MV-4-11 (cell line): ENCODE measurements around the gene SARS1.
"Not testable (repeated sequence)": the region's sequence is repeated elsewhere in the genome, so short reads cannot be mapped to it uniquely, and the experiment has no call there.

Experiments
- DNase-seq: peaks from one replicate; lab custom pipeline; 2025; lab: John Stamatoyannopoulos, UW

The SARS1 gene, protein sequence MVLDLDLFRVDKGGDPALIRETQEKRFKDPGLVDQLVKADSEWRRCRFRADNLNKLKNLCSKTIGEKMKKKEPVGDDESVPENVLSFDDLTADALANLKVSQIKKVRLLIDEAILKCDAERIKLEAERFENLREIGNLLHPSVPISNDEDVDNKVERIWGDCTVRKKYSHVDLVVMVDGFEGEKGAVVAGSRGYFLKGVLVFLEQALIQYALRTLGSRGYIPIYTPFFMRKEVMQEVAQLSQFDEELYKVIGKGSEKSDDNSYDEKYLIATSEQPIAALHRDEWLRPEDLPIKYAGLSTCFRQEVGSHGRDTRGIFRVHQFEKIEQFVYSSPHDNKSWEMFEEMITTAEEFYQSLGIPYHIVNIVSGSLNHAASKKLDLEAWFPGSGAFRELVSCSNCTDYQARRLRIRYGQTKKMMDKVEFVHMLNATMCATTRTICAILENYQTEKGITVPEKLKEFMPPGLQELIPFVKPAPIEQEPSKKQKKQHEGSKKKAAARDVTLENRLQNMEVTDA

DNA sequence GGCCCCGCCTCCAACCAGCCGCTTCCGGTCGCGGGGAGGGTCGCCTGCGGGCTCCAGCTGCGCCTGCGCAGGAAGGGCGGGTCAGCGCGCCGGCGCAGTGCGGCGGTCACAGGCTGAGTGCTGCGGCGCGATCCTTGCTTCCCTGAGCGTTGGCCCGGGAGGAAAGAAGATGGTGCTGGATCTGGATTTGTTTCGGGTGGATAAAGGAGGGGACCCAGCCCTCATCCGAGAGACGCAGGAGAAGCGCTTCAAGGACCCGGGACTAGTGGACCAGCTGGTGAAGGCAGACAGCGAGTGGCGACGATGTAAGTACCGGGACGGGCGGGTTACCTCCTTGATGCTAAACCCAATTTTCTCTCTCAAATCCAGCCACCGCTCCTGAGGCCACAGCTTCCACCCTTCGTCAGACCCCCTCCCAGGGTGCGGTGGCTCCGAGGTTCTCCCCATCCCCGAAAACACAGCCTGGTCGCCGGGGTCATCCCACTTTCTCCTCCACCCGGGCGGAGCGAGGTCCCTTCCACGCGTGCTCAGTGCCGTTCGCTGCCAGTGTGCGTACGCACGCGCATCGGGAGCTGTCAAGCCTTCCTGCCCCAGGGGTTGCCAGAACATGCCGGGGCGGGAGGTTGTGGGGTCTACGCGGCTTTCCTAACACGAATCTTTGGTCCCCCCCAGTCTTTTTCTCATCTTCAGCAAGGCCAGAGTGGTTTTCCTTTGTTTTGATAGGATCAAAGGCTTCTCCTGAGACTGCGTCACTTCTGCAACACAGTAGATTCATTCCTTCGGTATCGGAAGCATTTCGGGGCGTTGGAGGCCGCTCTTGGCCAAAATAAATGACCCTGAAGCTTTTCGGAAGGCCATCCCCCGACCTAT, at the start of gene SARS1:
SARS1 (plus strand) TSS at position 95 of the 870 bp plus-strand sequence; CDS start at position 170, 75 bp downstream.
- peak; percentile 75 for DNase-seq

DNA sequence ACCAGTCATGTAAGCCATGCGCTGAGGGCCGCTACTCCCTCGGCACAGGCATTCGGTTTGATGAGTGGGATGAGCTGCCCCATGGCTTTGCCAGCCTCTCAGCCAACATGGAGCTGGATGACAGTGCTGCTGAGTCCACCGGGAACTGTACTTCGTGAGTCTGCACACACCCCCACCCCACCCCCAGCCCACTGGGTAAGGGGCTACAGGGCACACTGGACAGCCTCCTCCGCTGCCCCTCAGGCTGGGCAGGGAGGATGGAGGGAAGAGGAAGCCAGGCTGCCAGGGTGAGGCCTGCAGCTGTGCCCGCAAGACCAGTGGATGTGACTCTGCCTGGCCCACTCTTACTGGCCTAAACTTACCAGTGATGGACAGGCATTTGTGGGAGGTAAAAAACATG, 49.2 kb upstream of the SARS1 start:
- DNase-seq, result no peak

DNA sequence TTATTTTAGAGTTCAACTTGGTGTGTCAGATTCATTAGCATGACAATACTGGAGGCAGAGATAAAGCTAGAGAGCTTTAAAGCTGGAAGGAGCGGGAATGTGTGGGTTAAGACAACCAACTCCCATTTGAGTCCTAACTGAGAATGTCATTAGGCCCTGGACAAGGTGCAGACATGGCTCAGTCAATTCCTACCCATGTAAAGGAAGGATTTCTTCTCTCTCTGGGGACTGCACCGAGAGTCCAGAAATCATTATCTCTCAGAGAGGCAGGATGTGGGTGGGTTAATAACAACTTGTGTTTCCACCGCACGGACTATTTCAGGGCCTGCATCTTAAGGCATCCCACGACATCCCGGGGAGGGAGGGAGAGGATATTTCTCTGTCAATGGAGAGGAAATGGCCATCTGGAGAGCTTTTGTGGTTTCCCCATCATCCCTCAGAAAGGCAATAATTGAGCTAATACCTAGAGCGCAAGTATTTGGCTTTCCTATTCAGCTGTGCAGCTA, 46.7 kb upstream of the SARS1 start:
- DNase-seq, result peak; percentile 66

DNA sequence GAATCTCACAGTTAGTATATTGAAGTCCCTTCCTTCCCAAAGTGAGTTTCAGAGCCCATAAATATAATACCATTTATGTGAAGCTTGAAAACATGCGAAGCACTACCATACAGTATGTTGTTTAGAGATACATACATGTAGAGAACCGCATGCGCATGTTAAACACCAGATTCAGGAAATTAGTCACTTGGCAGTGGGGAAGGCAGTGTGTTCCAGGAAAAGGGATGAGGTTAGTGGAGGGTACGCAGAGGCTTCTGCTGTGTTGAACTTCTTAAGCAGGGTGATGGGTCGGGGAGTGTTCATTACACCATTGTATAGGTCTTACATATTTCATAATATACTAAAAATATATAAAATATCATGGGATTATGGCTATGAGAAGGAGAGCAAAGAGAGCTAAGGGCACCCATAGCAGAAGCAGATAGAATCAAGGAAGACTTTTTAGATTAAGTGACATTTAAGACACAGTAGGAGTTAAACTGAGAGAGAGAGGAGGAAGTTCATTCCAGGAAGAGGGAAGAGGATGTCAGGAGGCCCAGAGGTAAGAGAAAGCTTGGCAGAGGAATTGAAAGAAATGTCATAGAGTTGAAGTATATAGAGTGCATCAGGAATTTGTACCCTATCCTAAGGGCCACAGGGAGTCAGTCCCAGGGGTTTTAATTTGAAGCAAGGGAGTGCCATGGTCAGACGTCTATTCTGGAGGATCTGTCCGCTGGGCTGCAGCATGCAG, 43.5 kb upstream of the SARS1 start:
- peak; percentile 51 for DNase-seq

DNA sequence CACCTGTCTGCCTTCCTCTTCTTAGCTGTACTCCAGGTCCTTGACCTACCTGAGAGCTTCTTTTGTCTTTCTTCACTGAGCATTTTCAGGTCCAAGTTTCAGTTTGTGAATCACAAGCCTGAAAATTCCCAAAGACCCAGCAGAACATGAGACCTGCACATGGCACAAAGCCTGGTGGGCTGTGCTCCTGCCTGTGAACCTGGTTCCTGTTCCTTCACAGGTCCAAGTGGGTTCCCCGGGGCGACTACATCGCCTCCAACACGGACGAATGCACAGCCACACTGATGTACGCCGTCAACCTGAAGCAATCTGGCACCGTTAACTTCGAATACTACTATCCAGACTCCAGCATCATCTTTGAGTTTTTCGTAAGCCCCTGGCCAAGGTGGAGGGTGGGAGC, 42.1 kb upstream of the SARS1 start:
- no peak for DNase-seq

DNA sequence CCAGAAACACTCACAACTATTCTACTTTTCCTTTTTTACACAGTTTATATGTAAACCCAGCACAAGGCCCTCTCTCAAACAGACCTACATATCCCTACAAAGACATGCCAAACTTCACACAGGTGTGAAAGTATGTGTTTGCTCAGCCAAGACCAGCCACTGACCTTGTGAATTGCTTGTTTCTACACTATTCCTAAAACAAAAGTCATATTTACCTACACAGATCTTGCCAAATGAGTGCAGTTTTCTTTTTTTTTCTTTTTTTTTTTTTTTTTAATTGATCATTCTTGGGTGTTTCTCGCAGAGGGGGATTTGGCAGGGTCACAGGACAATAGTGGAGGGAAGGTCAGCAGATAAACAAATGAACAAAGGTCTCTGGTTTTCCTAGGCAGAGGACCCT, 37.4 kb upstream of the SARS1 start:
- DNase-seq, result not testable (repeated sequence)

DNA sequence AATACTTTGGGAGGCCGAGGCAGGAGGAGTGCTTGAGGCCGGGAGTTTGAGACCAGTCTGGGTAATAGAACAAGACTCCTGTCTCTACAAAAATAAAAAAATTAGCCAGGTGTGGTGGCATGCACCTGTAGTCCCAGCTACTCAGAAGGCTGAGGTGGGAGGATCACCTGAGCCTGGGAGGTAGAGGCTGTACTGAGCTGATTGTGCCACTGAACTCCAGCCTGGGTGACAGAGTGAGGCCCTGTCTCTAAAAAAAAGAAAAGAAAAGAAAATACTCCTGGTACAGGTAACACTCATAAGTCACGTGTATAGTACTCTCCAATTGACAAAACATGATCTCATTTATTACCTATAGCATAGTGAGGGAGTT, 33.0 kb upstream of the SARS1 start:
- not testable (repeated sequence) for DNase-seq

DNA sequence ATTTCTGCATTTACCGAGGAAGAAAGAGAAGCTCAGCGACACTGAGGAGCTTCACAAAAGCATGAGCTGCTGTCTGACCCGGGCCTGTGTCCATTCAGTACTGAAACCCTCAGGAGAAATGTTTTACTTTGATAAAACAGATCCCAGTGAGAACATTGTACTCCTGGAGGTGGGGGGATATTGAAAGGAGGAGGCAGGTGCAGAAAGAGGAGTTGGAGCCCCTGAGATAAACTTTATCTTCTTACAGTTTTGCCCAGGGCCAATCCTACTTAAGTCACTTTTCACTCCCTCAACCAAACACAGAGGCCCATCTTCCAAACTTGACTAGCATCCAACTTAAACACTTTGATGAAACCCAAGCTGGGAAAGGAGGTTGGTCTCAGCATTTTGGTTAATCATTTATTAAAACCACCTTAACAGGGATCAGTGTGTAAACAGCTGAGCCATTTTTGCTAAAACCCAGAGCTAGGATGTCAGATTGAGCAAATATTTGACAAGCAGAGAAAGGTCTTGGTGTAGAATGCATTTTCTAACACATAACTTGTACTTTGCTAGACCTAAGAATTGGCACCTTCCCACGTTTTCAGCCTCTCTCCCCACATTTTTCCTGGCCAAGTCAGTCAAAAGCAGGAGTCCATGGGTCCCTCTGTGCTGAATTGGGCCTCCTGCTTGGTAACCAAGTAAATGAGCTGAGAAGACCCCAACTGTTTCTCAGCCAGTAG, 32.5 kb upstream of the SARS1 start:
- no peak for DNase-seq

DNA sequence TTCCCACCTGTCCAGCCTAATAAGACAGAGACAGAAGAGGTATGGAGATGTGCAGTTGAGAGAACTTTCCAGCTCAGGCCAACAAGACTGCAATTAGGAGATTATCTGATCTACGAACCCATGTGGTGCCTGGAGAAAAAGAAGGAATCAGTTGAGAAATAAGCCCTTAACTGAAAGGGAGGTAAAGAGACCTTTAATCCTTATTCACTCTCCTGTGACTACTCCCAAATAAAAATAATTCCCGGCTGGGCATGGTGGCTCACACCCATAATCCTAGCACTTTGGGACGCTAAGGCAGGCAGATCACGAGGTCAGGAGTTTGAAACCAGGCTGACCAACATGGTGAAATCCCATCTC, 31.9 kb upstream of the SARS1 start:
- DNase-seq, result no peak

DNA sequence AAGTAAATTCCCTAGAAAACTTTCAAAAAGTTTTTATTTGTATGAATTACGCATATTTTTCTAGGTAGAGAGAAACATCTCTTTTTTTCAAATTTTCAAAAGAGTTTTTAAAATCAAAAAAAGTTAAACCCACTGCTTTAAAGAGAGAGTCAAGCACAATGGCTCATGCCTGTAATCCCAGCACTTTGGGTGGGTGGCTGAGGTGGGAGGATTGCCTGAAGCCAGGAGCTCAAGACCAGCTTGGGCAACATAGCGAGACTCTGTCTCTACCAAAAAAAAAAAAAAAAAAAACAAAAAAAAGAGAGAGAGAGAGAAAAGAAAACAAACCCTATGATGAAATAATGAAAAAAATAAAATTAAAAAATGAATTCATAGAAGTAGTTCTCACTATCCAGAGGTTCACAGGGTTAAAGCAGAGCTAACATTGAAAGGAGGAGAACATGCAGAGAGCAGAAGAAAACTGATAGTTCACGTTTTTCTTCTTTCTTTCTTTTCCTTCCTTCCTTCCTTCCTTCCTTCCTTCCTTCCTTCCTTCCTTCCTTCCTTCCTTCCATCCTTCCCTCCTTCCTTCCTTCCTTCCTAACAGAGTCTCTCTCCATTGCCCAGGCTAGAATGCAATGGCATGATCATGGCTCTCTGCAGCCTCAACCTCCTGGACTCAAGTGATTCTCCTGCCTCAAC, 30.5 kb upstream of the SARS1 start:
- no peak for DNase-seq

DNA sequence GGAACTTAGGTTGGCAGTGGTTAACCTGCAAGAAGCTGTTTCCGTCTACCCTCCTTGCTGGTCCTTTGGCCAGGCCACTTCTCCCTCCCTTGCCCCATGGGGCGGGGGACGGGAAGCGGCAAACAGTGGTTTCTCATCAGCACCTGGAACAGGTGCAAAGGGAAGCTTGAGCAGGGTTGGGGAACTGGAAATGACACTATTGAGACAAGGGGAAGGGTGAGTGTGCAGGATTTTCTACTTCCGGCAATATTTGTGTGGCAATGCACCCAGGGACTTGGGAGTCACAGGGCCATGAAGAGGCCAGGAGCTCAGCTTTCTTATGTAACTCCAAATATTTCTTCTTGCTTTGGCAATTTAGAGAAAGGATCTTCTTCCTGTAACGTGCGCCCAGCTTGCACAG, 29.0 kb upstream of the SARS1 start:
- DNase-seq, result no peak

DNA sequence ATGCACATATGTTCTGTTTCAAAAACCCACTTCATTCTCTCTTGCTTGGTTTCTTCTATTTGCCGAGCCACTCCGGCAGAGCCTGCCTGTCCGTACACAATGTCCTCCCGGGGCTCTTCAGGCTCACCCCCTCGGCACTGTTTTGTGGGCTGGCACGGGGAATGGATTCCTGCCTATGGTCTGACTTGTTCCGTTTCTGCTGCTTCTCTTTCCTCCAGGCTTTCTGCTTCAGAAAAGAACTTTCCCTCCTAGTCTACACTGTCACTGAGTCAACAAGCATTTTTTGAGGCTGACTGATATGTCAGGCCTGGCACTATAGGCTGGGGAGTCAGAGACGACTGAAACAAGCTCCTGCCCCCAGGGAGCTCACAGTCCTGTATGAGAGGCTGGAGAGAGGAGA, 28.4 kb upstream of the SARS1 start:
- DNase-seq, result no peak

DNA sequence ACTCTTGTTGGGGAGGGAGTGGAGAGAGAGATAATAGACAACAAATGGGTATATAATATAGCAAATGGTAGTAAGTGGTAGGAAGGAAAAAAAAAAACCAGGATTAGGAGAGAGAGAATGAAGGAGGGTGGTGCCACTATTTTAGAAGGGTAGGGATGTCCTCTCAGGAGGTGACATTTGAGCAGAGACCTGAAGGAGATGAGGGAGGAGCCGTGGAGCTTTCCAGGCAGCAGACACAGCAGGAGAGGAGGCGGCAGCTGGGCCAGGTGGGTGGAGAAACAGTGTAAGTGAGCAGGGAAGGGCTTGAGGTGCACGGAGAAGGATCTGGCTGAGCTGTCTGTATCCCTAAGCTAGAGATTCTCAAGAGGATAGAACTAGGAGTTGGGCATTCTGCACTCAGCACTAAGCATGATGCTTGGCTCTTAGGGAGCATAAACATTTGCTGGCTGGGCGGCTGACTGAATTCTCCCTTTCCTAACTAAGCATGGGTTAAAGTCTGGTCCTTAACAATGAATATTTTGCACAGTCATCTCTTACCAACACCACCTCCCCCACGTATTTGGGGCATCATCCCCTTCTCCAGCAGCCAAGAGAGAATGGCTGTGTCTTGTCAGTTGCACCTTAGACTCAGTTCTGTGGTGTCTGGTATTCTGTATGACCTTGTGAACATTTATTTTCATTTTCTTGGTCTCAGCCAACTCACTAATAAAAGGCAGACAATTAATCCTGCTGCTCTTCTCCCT, 27.6 kb upstream of the SARS1 start:
- DNase-seq, result no peak

DNA sequence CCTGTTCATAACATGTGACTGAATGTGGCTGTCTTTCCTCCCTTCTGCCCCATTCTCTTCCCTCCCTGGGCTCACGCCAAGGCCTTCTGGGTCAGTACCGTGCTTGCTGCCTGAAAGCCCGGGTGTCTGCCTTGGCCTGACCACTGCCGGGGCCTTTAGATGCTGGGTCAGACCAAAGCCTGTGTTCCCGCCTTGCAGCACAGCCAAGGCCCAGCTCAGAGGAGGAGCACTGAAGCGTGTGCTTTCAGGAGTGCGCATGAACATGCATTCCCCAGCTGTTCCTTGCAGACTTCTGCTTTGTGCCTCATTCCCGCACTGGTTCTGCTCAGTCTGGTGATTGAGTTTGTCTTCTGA, 27.0 kb upstream of the SARS1 start:
- no peak for DNase-seq

DNA sequence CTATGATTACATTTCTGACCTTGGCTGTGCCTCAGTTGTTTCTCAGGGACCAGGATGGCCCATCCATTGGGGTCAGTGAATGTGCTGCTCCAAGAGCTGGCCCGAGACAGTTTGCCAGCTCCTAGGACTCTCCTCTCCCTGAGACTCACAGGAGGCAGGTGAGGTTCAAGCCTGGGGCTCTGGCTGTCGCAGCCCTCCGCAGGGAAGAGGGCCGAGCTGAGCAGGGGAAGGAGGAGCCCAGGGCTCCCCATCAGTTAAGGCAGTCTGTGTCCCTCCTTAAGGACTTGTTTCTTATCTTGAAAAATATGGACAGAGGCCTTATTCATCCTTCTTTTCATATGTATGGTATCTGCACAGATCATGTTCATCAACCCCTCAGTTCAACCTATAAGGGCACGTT, 26.6 kb upstream of the SARS1 start:
- no peak for DNase-seq

DNA sequence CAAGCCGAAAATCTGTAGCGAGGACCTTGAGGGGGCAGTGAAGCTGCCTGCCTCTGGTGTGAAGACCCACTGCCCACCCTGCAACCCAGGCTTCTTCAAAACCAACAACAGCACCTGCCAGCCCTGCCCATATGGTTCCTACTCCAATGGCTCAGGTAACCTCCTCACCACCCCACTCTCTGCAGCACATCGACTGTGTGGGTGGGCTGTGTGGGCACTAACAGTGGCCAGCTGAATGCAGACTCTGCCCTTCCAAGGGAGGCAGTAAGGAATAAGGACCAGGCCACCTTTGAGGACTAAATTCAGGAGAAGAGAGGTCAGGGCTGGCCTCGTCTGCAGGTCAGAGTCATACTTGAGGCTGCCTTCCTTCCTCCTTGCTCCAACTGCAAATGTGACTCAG, 25.5 kb upstream of the SARS1 start:
- DNase-seq, result no peak

DNA sequence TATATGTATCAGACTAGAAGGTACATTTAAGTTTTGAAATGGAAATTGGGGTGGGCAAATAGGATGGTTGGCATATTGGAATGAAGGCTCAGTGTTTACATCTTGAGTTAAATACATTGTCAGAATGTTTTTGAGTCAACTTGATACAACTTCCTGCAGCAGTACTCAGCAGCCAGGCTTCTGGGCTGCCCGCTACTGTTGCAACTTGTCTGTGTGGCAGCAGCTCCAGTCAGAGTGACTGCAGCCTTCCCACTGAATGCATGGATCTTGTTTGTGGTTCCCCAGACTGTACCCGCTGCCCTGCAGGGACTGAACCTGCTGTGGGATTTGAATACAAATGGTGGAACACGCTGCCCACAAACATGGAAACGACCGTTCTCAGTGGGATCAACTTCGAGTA, 24.9 kb upstream of the SARS1 start:
- DNase-seq, result no peak

DNA sequence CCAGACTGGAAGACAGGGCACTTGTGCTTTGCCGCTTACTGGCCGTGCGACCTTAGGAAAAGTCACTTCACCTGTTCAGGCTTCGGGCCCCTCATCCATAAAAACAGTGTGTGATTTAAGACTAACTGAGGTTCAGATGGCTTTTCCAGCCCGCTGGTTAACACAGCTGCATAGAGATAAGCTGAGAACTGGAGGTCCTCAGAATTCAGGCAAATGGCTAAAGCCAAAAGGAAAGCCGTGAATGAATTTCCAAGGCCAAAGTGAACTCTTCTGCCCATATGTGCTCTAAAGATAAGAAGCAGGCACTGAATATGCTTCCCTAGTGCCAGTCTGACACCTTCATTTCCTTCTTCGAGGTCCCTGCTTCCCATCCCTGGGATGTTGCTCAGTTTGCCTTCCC, 23.5 kb upstream of the SARS1 start:
- DNase-seq, result no peak

DNA sequence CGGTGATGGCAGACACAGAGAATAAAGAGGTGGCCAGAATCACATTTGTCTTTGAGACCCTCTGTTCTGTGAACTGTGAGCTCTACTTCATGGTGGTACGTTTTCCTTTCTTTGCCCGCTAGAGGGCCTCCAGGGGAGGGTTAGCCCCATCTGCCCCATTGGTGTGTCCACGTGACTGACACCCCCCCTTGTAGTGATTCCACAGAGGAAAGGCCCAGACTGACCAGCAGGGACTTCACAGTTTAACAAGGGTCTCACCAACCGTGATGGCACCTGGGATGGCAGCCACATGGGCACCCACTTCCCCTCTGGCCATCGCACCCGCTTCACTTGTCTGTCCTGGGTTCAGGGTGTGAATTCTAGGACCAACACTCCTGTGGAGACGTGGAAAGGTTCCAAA, 22.3 kb upstream of the SARS1 start:
- no peak for DNase-seq

DNA sequence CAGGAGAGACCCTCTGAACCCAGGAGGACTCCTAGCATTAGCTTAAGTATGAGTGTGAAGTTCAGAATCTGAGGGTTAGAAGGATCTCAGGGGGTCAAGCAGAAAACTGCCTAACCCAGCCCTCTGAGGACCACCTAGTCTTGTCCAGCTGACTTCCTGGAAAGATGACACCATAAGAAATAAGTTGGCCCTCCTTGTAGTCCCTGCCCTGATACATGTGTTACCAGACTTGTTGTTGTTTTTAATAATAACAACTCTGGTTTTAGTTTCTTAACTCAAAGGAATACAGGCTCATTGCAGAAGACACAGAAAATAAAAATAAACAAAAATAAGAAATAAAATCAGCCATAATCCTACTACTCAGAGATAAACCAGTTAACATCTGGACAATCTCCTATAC, 21.8 kb upstream of the SARS1 start:
- no peak for DNase-seq
